NT2/D1 (cell line): Measurements from ENCODE around the gene KIZ.

Experiments
- DNase-seq: peaks from one replicate; pipeline ENCODE4 v3.0.0-alpha.2; 2011; ENCODE audit warnings: low read depth, low spot score
- H3K27me3 ChIP-seq: 2 replicates; pipeline ENCODE4 v1.6.0; 2011; ENCODE audit warnings: mild to moderate bottlenecking; ENCODE audit not compliant: insufficient read length, insufficient read depth
- H3K36me3 ChIP-seq: 2 replicates; pipeline ENCODE4 v1.6.1; 2011; ENCODE audit warnings: mild to moderate bottlenecking, low read length, mixed read lengths; ENCODE audit not compliant: insufficient read depth, insufficient read length
- H3K4me1 ChIP-seq: 2 replicates; pipeline ENCODE4 v1.5.1; 2011; ENCODE audit not compliant: insufficient read depth, insufficient read length
- H3K4me3 ChIP-seq: 2 replicates; pipeline ENCODE4 v1.5.1; 2011; ENCODE audit warnings: low read depth; ENCODE audit not compliant: insufficient read length
- H3K9ac ChIP-seq: 2 replicates; pipeline ENCODE4 v1.6.0; 2011; ENCODE audit warnings: low read depth; ENCODE audit not compliant: insufficient read length
- H3K9me3 ChIP-seq: 2 replicates; pipeline ENCODE4 v1.5.1; 2011; ENCODE audit warnings: mild to moderate bottlenecking, low read length; ENCODE audit not compliant: insufficient read depth
- SUZ12 ChIP-seq: IDR thresholded peaks from 2 replicates; pipeline ENCODE4 v1.6.1; 2011; ENCODE audit not compliant: insufficient read length, insufficient read depth; ENCODE audit errors: extremely low read depth
- YY1 ChIP-seq: IDR thresholded peaks from 2 replicates; pipeline ENCODE4 v1.6.1; 2011; ENCODE audit not compliant: insufficient read length, insufficient read depth
- ZNF274 ChIP-seq: IDR thresholded peaks from 2 replicates; pipeline ENCODE4 v1.6.1; 2011; ENCODE audit warnings: mild to moderate bottlenecking, low read depth, low read length

Gene KIZ

DNA sequence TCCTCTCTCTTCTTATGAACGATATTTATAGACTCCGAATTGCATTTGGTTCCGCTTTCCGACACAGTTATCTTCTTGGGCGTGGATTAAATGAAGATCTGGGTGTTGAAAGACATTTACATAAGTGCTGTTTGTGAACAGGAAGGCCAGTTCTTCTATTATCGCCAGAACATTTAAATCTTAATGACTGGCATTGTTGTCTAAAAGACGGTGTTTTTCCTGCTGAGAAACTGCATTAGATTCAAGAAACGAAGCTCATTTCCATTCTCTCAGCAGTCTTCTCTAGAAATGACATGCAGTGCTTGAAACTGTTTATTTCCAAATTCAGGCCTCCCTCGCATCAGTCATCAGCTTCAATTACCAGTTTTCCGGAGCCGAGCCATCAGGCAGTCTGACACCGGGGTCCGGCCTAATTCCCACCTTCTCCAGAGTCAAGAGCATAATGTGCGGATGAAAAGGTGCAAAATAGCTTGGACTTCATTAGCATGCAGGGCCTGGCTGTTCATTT lies 35.7 kb upstream of the KIZ start:
- H3K27me3 ChIP-seq, result peaks cover 12% of the 10 kb centered on the region
- TF ChIP-seq SUZ12 (no peak), ZNF274 (no peak), YY1 (no peak)
- no peak overlapping the region for H3K4me3 ChIP-seq
- H3K36me3 ChIP-seq, result no peaks in the 10 kb centered on the region
- H3K9ac ChIP-seq, result no peak overlapping the region
- DNase-seq, result no peak
- H3K4me1 ChIP-seq, result no peaks in the 10 kb centered on the region
- H3K9me3 ChIP-seq, result no peaks in the 10 kb centered on the region; the same call in 1 of the 2 replicates

- TF ChIP-seq SUZ12 (no peak), ZNF274 (no peak), YY1 (no peak)
- no peaks in the 10 kb centered on the region for H3K9me3 ChIP-seq
- H3K4me3 ChIP-seq, result no peak overlapping the region
- no peak overlapping the region for H3K9ac ChIP-seq
- H3K36me3 ChIP-seq, result no peaks in the 10 kb centered on the region
- H3K4me1 ChIP-seq, result no peaks in the 10 kb centered on the region
- H3K27me3 ChIP-seq, result peaks cover 17% of the 10 kb centered on the region
- no peak for DNase-seq
Measured at GRCh38 chr20:21090721-21091120, 35.2 kb upstream of the KIZ start.

- Histone ChIP-seq H3K4me1 (no peaks in the 10 kb centered on the region), H3K36me3 (no peaks in the 10 kb centered on the region), H3K4me3 (no peak overlapping the region), H3K9ac (no peak overlapping the region), H3K27me3 (peaks cover 38% of the 10 kb centered on the region), H3K9me3 (no peaks in the 10 kb centered on the region)
- no peak for TF ChIP-seq YY1
- no peak for TF ChIP-seq SUZ12
- no peak for TF ChIP-seq ZNF274
- no peak for DNase-seq
Measured at GRCh38 chr20:21092806-21093205, 33.1 kb upstream of the KIZ start.

GRCh38 chr20:21096321-21097043 lies 29.4 kb upstream of the KIZ start:
- Histone ChIP-seq H3K27me3 (peaks cover 74% of the 10 kb centered on the region), H3K9me3 (no peaks in the 10 kb centered on the region), H3K4me3 (no peak overlapping the region), H3K36me3 (no peaks in the 10 kb centered on the region), H3K4me1 (no peaks in the 10 kb centered on the region), H3K9ac (no peak overlapping the region)
- no peak for TF ChIP-seq YY1
- TF ChIP-seq ZNF274, result no peak
- no peak for TF ChIP-seq SUZ12
- DNase-seq, result no peak

DNA sequence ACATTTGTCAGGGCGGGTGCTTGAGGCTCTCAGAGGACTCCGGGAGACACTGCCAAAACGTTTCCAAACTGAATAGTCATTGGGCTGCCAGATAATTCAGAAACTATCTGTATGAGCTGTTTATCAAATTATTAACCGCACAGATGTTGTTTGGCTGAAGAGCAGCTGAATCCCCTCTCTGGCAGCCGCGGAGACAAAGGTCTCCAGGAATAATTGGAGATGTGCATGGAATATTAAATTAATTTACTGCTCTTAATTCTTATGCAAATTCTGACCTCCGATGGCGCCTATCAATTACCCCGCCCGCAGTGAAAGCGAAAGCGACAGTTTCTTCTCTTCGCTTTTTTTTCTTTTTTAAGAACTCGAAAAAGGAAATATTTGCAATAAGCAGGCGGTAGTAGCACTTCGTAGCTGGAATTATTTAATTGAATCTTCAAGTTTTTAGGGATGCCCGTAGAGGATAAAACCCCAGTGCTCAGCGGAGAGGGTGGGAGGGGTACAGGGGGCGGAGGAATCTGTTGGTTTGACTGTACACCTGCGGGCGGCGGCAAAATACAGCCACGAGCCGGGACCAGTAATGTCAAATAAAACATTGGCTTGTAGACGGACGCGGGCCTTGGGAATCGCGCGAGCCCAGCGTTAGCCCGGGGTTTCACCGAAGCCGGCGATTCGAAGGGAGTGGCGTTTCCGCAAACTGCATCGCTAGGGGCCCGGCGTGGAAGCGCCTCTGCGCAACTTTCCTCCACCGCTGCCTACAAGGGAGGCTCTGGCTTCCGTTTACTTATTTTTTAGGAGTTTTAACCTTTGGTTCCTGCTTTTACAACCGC lies 25.9 kb upstream of the KIZ start:
- Histone ChIP-seq H3K36me3 (no peaks in the 10 kb centered on the region), H3K4me1 (no peaks in the 10 kb centered on the region), H3K9me3 (no peaks in the 10 kb centered on the region), H3K4me3 (peak overlapping the region; percentile 39), H3K27me3 (peaks cover 87% of the 10 kb centered on the region), H3K9ac (peak overlapping the region; percentile 32)
- no peak for DNase-seq
- TF ChIP-seq SUZ12 (no peak), YY1 (no peak), ZNF274 (no peak)

GRCh38 chr20:21100578-21101452 lies 25.1 kb upstream of the KIZ start:
- no peaks in the 10 kb centered on the region for H3K9me3 ChIP-seq
- TF ChIP-seq YY1 (no peak), SUZ12 (no peak), ZNF274 (no peak)
- peak overlapping the region; percentile 61 for H3K9ac ChIP-seq
- H3K4me1 ChIP-seq, result no peaks in the 10 kb centered on the region
- H3K4me3 ChIP-seq, result peak overlapping the region; percentile 39
- peak; percentile 72 for DNase-seq
- no peaks in the 10 kb centered on the region for H3K36me3 ChIP-seq
- peaks cover 90% of the 10 kb centered on the region for H3K27me3 ChIP-seq
